Measurements from ENCODE around the gene CREBZF.
A peak's percentile ranks its signal among the peaks of the same experiment; 100 is the strongest.

The CREBZF gene

DNA sequence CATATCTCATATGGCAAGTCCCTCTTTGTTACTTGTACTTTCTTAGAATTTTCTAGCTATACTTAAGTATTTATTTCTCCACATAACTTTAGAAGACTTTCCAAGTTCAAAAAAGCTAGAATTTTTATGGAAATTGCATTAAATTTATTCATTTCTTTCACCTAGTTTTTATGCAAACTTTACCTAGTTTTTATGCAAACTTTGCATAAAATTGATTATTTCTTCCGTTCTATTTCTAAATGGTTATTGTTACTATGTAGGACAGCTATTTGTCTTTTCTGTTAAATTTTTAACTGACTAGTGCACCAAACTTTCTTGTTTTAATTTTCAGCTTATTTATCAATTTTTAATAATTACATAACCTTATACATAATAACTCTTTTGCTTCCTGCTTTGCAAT is 3.2 kb upstream of the CREBZF start:
- no peak overlapping the region for H3K4me3 ChIP-seq (ENCODE audit: low read length)
- TF ChIP-seq, protein P1, sequence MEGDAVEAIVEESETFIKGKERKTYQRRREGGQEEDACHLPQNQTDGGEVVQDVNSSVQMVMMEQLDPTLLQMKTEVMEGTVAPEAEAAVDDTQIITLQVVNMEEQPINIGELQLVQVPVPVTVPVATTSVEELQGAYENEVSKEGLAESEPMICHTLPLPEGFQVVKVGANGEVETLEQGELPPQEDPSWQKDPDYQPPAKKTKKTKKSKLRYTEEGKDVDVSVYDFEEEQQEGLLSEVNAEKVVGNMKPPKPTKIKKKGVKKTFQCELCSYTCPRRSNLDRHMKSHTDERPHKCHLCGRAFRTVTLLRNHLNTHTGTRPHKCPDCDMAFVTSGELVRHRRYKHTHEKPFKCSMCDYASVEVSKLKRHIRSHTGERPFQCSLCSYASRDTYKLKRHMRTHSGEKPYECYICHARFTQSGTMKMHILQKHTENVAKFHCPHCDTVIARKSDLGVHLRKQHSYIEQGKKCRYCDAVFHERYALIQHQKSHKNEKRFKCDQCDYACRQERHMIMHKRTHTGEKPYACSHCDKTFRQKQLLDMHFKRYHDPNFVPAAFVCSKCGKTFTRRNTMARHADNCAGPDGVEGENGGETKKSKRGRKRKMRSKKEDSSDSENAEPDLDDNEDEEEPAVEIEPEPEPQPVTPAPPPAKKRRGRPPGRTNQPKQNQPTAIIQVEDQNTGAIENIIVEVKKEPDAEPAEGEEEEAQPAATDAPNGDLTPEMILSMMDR (IDR thresholded peaks at IDR 0.05; ENCODE audit: insufficient read depth, low read depth, low read length, missing control alignments) = no peak
- no peak for DNase-seq (ENCODE audit: low read depth)

DNA sequence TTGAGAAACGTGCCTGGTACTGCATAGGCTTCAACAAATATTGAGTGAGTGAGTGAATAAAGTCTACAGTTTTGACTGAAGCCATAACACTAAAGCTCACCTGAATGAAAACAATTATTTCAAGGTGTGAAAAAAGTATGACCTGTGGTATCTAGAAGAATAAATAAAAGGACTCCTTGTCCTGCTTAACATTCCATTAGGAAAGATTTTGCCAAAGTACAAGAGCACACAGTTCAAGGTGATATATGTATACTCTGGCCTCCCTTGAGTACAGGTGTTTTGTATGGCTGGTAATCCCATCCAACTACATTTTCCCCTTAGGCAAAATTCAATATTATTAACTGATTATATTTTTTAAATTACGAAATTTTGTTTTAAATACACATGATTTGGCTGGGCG is 1.8 kb upstream of the CREBZF start:
- DNase-seq (ENCODE audit: low read depth) = no peak
- H3K4me3 ChIP-seq (ENCODE audit: low read length) = no peak overlapping the region
- TF ChIP-seq, protein P1 (IDR thresholded peaks at IDR 0.05; ENCODE audit: insufficient read depth, low read depth, low read length, missing control alignments) = no peak

DNA sequence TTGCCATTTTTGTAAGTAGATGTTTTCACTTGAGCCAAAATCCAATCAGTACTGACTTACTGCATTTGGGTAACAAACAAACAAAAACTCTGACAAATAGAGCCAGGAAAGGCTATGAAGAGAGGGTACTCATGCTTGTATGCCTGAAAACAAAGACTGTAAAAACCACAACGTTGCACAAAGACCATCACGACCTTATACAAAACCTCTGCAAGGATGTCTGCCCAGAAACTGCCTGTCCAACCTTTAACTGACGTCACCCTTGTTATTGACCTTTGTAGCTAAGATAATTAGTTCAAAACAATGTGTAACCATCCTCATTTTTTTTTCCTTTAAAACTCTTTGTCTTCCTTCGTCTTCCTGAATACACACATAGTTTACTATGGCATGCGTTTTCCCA is 804 bp upstream of the CREBZF start:
- no peak overlapping the region for H3K4me3 ChIP-seq (ENCODE audit: low read length)
- TF ChIP-seq, protein P1 (IDR thresholded peaks at IDR 0.05; ENCODE audit: insufficient read depth, low read depth, low read length, missing control alignments) = no peak
- no peak for DNase-seq (ENCODE audit: low read depth)

DNA sequence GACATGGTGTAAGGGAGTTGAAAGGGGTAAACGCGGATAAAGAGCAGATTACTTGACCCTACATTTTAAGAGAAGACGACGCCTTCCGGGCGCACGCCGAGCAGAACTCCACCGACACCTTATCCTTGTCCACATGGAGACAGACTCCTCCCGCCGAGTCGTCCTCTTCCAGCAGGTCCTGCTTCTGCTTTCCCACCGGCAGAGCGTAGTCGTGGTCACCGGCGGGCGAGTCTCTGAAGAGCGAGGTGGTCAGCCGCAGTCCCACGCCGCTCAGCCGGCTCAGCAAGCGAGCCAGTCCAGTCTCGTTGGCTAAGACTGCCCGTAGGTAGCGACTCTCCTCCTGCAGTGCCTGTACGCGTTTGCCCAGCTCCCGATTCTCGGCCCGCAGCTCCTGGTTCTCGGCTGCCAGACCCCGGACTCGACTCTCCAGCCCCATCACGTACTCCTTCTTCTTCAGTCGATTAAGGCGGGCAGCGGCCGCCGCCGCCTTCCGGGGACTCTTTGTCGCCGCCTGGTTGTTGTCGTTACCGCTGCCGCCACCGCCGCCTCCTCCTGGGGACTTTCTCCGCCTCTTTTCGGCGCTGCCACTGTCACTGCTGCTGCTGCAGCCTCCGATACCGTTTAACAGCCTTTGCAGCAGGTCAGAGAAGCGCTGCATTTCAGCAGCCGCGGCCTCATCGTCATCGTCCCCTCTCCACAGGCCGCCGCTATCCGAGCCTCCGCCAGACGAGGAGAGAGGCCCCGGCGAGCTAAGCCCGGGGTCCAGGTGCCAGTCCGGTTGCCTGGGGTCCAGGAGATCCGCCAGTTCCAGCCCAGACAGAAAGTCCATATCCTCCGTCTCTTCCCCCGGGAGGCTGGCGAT is 945 bp downstream of the CREBZF start:
- peak; percentile 66 for DNase-seq (ENCODE audit: low read depth)
- TF ChIP-seq, protein P1 (IDR thresholded peaks at IDR 0.05; ENCODE audit: insufficient read depth, low read depth, low read length, missing control alignments) = peak; percentile 47
- H3K4me3 ChIP-seq (ENCODE audit: low read length) = peak overlapping the region; percentile 83

DNA sequence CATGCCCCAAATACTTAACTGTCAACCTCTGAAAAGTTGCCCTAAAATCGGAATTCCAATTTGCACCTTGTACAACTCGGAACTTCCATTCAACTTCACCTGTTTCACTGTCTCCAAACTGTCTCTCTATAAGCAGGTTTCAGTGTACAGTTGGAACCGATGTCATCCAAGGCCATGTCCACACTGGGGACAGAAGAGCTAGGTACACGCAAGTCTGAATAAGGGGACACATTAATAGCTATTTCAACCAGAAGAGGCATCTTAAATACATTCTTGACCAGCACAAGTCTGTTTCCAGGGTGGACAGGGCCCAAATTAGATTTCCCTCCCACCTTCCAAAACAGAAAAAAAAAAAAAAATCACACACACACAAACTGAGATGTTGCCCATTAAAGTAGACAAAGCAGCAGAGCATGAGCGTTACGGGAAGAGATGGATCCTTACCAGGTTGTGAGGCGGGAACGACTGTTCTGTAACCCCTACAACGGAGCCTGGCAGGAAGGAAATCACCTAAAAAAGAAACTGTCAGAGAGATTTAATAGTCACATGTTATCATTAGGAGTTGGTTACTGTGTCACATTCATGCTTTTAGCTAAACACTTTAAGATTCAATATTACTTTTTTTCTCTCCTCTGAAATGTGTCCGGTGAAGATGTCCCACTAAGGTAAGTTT is 1.7 kb downstream of the CREBZF start:
- DNase-seq (ENCODE audit: low read depth) = no peak
- TF ChIP-seq, protein P1 (IDR thresholded peaks at IDR 0.05; ENCODE audit: insufficient read depth, low read depth, low read length, missing control alignments) = no peak
- peak overlapping the region; percentile 83 for H3K4me3 ChIP-seq (ENCODE audit: low read length)

DNA sequence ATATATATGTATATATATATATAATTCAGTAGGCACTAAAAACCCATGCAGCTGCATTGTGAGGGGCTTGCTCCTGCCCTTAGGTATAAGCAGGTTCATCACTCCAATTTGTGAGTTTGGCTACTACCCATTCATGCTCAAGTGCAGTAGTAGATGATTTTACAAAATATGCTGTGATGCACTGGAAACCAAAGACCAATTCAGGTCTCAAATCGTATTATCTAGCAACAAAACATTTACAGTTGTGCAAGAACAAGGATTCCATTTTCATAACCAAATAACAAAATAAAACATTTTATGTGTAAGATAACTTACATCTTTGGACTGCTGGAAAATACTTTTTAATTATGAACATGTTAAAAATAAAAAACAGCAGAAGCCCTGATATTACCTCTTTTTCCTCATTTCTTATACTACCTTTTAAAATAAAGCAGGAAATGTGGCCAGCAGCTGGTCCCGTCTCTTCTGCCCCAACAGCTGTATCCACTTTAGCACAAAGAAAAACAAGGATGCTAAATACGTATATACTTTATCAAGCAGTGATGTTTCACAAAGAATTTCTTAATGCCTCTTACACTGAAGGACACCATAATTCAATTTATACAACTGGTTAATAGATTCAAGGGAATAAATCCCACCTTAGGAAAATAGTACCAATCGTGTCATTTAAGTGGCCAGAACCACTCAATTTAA is 2.8 kb downstream of the CREBZF start:
- no peak for DNase-seq (ENCODE audit: low read depth)
- H3K4me3 ChIP-seq (ENCODE audit: low read length) = peak overlapping the region; percentile 83
- TF ChIP-seq, protein P1 (IDR thresholded peaks at IDR 0.05; ENCODE audit: insufficient read depth, low read depth, low read length, missing control alignments) = no peak
